Stimulated activated CD8-positive, alpha-beta memory T cell treated with anti-CD3 and anti-CD28 coated beads, Interleukin-2, amount 100 ng/mL, for 1 hour (primary cell): ENCODE results near the gene TRNP1.
"Not testable (repeated sequence)": the region's sequence is repeated elsewhere in the genome, so short reads cannot be mapped to it uniquely, and the experiment has no call there.

Experiments
- DNase-seq, 2 donors: peaks; one replicate each; pipeline ENCODE4 v3.0.0-alpha.2; 2020; ENCODE audit warnings: low read depth in 2 of 2

Gene TRNP1, protein sequence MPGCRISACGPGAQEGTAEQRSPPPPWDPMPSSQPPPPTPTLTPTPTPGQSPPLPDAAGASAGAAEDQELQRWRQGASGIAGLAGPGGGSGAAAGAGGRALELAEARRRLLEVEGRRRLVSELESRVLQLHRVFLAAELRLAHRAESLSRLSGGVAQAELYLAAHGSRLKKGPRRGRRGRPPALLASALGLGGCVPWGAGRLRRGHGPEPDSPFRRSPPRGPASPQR

GRCh38 chr1:26993237-26994019 is at the start of gene TRNP1:
Gene TRNP1 (plus strand): TSS chr1:26993692. CDS start chr1:26993787, 95 bp downstream.
- peak; percentile 20 to 46 for DNase-seq

DNA sequence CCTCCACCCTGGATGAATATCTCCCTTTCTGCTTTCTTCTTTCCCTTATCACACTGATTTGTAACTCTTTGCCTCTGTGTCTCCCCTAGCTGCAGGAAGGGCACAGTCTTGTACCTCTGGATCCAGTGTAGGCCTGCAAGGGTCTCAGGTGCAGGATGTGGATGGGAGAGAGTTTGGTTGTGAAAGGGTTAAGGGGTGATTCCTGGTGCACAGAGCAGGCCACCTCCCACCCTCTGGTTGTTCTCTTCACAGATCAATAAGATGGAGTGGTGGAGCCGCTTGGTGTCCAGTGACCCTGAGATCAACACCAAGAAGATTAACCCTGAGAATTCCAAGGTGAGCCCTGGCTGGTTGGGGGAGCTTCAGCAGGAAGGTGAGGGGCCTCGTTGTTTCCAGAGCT is 48.4 kb upstream of the TRNP1 start:
- no peak for DNase-seq

DNA sequence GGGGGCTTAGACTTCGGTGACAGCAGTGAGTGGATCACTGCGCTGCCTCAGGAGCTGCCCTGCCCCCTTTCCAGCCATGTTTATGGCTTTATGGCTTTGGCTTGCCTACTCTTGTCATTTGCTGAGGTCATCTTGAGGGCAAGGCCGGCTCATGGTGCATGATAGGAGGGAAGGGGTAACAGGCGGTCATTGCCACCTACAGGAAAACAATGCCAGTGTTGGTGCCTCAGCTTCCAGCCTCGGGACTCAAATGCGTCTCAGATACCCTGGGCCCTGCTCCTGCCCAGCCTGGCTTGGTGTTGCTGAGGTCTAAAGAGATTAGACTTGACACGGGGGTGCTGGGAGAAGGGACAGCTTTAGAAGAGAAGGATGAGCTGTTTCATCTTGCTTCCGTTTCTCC is 47.8 kb upstream of the TRNP1 start:
- no peak for DNase-seq

DNA sequence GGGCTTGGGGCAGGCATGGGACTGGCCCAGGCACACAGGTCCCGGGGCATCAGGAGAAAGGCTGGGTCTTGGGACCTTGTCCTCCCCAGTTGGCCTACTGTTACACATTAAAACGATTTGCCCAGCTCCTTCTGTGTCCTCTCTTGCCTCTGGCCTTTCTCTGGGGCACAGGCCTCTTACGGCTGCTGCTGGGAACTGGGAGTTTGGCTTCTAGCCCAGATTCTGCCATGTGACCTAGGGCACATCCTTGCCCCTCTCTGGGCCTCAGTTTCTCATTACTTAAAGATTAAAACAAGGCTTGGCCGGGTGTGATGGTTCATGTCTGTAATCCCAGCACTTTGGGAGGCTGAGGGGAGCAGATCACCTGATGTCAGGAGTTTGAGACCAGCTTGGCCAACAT is 47.2 kb upstream of the TRNP1 start:
- no peak for DNase-seq

- DNase-seq: not testable (repeated sequence)
Observed at GRCh38 chr1:26948725-26949057, 44.8 kb upstream of the TRNP1 start.

- DNase-seq: no peak
Observed at GRCh38 chr1:26949266-26949925, 44.1 kb upstream of the TRNP1 start.

DNA sequence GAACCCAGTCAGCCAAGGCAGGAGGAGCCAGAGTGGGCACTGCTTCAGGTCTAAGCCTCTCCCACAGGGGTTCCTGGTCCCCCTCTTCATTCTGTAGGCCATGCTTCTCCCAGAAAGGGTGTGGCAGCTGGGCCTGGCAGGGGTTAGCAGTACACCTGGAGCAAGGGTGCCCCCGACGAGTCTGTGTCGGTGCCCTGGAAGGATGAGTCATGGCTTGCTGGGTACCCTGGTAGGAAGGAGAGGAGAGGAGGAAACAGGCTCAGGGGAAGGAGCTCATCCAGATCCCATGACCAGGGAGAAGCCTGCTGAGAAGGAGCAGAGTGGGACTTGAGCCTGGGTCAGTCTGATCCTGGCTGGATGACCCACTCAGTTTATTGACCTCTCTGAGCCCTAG is 43.6 kb upstream of the TRNP1 start:
- DNase-seq: no peak

DNA sequence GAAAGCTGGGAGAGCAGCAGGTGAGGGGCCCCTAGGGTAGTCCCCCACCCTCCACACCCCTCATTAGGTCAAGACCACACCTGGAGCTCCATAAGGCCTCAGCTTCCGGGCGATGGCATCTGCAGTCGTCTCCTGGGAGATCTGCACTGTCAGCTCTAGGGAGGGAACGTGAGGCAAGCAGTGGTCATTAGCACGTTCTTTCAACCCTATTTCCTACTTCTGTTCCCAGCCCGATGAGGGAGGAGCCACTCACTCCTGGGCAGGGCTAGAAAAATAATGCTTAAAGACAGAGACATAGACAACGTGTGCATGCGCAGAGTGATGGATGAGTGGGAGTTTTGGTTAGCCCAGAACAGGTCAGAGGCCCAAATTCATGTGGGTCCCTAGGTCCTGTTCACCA is 42.9 kb upstream of the TRNP1 start:
- DNase-seq: no peak

GRCh38 chr1:26951216-26951615 is 42.3 kb upstream of the TRNP1 start:
- no peak for DNase-seq

GRCh38 chr1:26951821-26952497 is 41.5 kb upstream of the TRNP1 start:
- DNase-seq: no peak

DNA sequence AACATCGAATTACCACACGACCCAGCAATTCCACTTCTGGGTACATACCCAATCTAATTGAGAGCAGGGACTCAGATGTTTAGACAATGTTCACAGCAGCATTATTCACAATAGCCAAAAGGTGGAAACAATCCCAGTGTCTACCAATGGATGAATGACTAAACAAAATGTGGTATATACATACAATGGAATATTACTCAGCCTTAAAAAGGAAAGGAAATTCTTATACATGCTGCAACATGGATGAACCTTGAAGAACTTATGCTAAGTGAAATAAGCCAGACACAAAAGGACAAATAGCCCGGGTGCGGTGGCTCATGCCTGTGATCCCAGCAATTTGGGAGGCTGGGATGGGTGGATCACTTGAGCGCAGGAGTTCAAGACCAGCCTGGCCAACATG is 40.1 kb upstream of the TRNP1 start:
- no peak for DNase-seq

GRCh38 chr1:26956321-26956720 is 37.2 kb upstream of the TRNP1 start:
- DNase-seq: no peak

DNA sequence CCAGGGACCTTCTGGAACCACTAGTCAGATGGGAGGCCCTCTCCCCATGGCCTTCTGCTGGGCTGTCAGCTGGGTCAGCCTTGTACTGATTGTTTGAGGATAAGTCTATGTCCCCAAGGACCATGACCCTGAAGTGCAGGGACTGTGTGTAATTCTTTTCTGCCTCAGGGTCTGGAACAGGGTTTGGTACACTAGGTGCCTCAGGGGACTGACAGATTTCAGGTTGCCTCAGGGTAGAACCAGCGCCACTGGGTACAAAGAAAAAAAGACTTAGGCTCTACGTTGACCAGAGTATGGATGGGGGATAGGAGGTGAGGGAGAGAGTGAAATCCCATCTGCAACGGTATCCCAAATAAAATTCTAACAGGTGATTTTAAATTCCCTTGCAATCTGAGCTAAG is 36.2 kb upstream of the TRNP1 start:
- DNase-seq: no peak

DNA sequence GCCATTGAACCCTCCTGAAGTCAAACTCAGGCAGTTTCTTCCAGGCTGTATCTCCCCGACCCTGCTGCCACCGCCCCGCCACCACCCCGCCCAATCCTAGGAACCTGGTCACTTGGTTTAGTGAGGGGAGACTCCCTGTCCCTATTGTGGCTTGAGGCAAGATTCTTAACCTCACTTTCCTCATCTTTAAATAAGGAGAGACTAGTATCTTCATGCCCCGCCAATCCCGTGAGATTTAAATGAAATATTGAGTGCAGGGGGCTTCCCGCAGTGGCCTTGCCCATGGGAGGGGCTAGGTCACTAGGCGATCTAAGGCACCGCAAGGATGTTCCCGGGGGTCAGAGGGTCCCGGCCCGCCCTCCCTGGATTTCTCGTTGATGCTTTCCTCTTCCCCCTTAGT is 34.2 kb upstream of the TRNP1 start:
- no peak for DNase-seq

DNA sequence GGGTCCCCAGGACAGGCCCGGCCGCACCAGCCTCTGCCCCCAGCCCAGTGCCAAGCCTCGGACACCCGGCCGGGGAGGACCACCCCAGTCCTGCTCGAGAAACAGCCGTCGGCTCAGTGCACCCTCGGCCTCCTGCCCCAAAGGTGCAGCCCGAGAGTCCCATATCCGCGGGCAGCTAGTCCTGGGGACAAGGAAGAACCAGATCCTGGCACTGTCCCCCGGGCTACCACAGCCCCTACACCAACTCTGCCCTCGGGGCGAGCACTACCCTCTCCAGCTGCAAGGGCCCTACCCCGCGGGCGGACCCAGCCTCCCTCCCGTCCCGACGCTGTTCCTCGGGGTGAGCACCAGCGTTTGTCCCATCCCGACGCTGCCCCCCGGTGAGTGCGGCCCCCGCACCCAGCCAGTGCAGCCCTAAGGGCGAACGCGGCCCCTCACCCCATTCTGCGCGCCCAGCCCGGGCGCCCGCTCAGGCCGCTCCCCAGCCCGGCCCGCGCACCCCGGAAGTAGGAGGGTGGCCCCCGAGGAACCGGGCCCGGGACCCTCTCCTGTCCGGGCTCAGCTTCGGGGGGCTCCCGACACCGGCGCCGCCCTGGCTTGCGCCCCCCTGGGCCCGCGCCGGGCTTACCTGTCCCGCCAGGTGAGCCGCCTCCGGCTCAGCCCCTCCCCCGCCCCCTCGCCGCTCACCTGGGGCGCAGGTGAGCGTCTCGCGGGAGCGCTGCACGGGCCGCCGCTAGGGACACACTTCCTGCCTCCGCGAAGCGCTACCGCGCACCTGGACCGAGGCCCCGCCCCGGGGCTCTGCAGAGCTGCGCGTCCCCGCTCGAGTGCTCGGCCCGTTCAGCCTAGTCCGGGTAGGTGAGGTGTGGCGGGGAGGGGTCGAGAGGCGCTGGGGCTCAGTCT is 33.5 kb upstream of the TRNP1 start, which contains the start of gene KDF1:
Gene KDF1, minus strand, starts transcription at position 747 of the 903 bp plus-strand sequence. CDS start 8,088 bp downstream, outside the sequence.
- peak; percentile 8 to 23 for DNase-seq

- DNase-seq: no peak
Observed at GRCh38 chr1:26960625-26960966, 32.9 kb upstream of the TRNP1 start.

GRCh38 chr1:26961826-26962225 is 31.7 kb upstream of the TRNP1 start:
- no peak for DNase-seq

GRCh38 chr1:26965213-26965612 is 28.3 kb upstream of the TRNP1 start:
- DNase-seq: no peak

- DNase-seq: no peak
Observed at GRCh38 chr1:26965628-26966027, 27.9 kb upstream of the TRNP1 start.

- no peak for DNase-seq
Observed at GRCh38 chr1:26970810-26971209, 22.7 kb upstream of the TRNP1 start.

GRCh38 chr1:26971590-26971989 is 21.9 kb upstream of the TRNP1 start:
- DNase-seq: no peak
